HG03139 (cell line): ENCODE results near the gene FOXD2.
A peak's percentile ranks its signal among the peaks of the same experiment; 100 is the strongest.

ENCODE experiments used
- ATAC-seq: cut with Tn5 transposase; IDR thresholded peaks from one replicate; pipeline ENCODE4 v1.9.1; 2021; ENCODE audit not compliant: unreplicated experiment

The FOXD2 gene

DNA sequence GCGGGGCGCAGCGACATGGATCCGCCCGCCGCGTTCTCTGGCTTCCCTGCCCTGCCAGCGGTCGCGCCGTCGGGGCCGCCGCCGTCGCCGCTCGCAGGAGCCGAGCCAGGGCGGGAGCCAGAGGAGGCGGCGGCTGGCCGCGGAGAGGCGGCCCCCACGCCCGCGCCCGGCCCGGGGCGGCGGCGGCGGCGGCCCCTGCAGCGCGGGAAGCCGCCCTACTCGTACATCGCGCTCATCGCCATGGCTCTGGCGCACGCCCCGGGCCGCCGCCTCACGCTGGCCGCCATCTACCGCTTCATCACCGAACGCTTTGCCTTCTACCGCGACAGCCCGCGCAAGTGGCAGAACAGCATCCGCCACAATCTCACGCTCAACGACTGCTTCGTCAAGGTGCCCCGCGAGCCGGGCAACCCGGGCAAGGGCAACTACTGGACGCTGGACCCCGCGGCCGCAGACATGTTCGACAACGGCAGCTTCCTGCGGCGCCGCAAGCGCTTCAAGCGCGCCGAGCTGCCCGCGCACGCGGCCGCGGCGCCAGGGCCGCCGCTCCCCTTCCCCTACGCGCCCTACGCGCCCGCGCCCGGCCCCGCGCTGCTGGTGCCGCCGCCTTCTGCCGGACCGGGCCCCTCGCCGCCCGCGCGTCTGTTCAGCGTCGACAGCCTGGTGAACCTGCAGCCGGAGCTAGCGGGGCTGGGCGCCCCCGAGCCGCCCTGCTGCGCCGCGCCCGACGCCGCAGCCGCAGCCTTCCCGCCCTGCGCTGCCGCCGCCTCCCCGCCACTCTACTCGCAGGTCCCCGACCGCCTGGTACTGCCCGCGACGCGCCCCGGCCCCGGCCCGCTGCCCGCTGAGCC, 21.3 kb upstream of the FOXD2 start:
- no peak for ATAC-seq

GRCh38 chr1:47417170-47418044, 20.4 kb upstream of the FOXD2 start:
- no peak for ATAC-seq

- ATAC-seq: no peak
Measured at GRCh38 chr1:47418122-47418521, 19.7 kb upstream of the FOXD2 start.

DNA sequence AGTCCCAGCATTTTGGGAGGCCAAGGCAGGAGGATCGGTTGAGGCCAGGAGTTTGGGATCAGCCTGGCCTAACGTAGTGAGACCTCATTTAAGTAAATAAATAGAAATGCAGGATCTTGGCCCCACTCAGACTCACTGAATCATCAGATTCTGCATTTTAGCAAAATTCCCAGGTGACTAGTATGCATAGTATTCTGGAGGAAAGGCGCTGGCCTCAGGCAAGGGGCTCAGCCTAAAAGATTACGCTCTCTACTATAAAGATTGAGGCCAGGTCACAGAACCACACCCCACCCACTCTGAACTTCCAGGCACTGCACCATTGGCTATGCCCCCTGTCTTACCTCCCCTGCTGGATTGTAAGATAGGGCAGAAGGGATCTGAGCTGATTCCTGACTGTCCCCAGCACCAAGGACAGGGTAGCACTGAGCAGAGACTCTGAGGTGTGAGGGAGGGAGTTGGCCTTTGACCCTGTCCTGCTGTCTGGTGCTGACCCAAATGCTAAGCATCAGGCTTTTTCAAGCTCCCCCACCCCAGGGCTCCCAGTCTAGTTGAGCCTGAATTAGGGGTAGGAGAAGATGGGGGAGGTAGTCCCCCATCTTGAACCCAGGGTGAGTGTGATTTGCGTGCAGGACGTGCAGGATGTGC, 19.0 kb upstream of the FOXD2 start:
- no peak for ATAC-seq

DNA sequence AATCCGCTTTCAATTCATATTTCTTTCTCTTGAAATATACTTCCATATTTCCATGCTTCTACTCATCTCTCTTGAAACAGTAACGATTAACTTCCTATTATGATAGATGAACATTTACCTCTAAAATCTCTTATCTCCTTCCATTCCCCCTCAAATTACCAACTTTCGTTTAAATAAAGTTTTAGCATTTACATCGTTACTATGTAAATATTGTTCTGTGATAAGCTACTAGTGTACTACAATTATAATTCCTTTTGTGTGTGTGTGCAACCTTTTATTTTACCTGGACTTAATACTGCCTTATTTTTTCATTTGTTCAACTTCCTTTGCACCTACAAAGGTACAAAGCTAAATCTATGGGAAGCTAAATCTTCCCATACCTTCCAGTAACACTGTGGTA, 17.3 kb upstream of the FOXD2 start:
- no peak for ATAC-seq

GRCh38 chr1:47423872-47424271, 14.0 kb upstream of the FOXD2 start:
- no peak for ATAC-seq

DNA sequence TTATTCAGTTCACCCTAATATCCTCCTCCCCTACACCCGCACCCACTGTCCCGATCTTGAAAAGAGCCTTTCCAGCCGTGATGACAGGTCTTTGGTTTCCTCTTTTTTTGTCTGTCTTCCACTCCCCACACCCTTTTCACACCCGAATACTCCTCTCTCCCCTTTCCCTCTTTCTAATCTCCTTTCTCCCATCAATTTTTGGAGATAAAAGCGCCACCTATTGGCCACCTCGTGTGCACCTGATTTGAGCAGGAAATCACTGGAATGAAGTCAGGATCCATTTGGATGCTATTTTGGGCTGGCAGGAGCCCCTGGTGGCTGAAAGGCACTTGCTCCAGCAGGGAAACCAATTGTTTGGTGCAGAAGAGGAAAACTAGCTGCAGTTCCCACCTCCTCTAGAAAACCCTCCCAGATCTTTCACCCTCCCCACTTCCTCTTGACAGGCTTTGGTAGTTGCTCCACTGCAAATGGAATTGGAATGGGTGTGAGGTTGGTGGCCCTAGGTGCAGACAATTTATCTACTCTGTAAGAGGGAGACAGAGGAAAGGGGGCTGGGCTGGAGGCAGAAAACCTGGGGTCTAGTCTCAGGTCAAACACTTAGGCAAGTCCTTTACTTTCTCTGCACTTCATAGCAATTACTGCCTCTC, 13.4 kb upstream of the FOXD2 start:
- no peak for ATAC-seq

GRCh38 chr1:47431534-47431933, 6.3 kb upstream of the FOXD2 start:
- ATAC-seq: no peak

GRCh38 chr1:47432071-47433036, 5.5 kb upstream of the FOXD2 start:
- no peak for ATAC-seq

GRCh38 chr1:47433037-47433421, 4.8 kb upstream of the FOXD2 start:
- no peak for ATAC-seq

DNA sequence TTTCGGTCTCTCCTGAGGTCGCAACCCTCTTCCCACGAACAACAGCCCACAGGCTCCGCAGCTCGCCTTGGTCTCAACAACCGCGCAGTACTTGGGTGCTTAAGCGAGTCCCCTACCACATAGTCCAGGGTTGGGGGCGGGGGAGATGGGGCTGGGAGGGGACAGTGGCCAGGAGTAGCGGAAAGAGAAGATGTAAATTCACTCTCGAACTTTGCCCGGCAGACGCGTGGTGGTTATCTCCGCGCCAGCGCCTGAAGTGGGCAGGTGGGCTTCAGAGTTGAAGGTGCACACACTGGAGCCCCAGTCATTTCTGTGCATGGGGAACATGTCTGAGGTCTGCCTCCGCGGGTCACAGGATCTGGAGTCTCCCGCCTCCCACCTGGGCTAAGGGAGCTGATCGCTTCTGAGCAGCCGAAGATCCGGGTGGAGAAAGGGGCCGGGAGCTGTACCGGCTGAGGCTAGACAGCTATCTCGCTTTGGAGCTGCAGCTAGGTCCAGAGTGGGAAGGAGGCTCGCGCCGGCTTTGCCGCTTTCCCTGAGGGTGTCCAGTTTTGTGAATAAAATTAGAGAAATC, 4.3 kb upstream of the FOXD2 start:
- no peak for ATAC-seq

- no peak for ATAC-seq
Measured at GRCh38 chr1:47434051-47434842, 3.6 kb upstream of the FOXD2 start.

GRCh38 chr1:47435506-47436303, 2.1 kb upstream of the FOXD2 start:
- no peak for ATAC-seq

GRCh38 chr1:47436304-47436978, 1.4 kb upstream of the FOXD2 start:
- ATAC-seq: peak; percentile 42

DNA sequence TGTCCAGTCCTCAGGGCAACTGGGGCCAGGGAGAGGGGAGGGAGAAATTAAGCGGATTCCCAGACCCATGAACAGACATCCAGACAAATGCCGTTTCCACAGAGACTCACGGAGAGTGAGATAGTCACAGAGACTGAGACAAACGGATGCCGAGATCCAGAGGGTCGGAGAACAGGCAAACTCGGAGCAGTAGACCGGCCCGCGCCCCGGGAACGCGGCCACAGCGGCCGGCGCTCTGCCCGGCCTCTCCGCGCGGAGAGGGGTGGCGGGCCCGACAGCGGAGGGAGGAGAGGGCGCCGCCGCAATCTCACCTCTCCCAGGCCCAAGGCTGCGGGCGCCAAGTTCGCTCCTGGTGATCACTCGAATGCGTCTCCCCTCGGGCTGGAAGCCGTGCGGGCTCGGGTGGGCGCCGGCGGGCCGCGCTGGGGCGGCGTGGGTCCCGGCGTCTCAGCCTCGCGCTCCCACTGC, 831 bp upstream of the FOXD2 start:
- ATAC-seq: peak; percentile 6

DNA sequence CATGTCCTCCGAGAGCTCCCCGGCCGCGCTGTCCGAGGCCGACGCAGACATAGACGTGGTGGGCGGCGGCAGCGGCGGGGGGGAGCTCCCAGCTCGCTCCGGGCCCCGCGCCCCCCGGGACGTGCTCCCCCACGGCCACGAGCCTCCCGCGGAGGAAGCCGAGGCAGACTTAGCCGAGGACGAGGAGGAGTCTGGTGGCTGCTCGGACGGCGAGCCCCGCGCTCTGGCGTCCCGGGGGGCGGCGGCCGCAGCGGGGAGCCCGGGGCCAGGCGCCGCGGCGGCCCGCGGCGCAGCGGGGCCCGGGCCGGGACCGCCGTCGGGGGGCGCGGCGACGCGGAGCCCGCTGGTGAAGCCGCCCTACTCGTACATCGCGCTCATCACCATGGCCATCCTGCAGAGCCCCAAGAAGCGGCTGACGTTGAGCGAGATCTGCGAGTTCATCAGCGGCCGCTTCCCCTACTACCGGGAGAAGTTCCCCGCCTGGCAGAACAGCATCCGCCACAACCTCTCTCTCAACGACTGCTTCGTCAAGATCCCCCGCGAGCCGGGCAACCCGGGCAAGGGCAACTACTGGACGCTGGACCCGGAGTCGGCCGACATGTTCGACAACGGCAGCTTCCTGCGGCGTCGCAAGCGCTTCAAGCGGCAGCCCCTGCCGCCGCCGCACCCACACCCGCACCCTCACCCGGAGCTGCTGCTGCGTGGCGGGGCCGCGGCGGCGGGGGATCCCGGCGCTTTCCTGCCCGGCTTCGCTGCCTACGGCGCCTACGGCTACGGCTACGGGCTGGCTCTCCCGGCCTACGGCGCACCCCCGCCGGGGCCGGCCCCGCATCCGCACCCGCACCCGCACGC, 547 bp downstream of the FOXD2 start:
- no peak for ATAC-seq
